GM03348 (cell line): Measurements from ENCODE around the gene ROPN1L.
A peak's percentile ranks its signal among the peaks of the same experiment; 100 is the strongest.
"Not testable (repeated sequence)": the region's sequence is repeated elsewhere in the genome, so short reads cannot be mapped to it uniquely, and the experiment has no call there.

Experiments
- DNase-seq: peaks from one replicate; pipeline ENCODE4 v3.0.0; 2012; ENCODE audit warnings: low spot score

Gene ROPN1L

DNA sequence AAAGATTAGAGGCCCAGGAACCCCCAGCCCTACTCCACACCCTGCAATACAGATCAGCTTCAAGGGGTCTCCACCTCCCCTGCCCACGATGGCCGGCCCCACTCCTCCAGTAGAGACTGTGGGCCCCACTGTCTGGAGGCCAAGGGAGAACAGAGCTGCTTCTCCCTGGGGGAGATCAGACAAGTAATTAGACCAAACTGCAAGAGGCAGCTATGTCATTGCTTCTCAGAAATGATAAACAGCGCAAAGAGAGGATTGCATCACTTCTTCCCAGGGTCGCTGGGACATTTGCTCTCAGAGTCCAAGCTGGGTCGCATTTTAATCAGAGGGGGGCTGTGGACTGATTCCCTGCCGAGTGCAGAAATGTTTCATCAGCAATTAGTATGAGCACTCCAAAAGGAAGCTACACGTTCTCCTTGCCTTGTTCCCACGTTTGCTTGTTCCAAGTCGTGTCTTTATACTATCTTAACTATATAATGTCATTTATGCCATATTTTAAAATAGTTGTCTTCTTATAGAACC, 59.9 kb downstream of the ROPN1L start:
- DNase-seq, result no peak

GRCh38 chr5:10502130-10502529, 60.5 kb downstream of the ROPN1L start:
- DNase-seq, result no peak

GRCh38 chr5:10502578-10502977, 60.9 kb downstream of the ROPN1L start:
- DNase-seq, result no peak

DNA sequence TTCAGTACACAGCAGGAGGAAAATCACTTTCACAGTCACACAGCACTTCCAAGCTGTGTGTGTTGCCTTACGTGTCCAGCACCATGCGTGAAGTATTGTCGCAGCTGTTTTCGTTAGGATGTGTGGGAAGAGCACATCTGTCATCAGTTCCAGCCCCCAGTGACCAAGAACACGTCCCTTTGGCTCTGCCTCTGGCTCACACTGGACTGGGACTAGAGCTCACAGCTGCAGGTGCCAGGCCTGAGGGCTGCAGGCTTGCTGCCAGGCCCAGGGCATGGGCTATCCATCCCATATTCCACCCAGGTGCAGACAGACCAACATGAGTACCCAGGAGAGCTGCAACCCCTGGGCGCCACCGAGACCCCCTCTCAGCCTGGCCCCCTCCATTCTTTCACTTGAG, 61.6 kb downstream of the ROPN1L start:
- no peak for DNase-seq

DNA sequence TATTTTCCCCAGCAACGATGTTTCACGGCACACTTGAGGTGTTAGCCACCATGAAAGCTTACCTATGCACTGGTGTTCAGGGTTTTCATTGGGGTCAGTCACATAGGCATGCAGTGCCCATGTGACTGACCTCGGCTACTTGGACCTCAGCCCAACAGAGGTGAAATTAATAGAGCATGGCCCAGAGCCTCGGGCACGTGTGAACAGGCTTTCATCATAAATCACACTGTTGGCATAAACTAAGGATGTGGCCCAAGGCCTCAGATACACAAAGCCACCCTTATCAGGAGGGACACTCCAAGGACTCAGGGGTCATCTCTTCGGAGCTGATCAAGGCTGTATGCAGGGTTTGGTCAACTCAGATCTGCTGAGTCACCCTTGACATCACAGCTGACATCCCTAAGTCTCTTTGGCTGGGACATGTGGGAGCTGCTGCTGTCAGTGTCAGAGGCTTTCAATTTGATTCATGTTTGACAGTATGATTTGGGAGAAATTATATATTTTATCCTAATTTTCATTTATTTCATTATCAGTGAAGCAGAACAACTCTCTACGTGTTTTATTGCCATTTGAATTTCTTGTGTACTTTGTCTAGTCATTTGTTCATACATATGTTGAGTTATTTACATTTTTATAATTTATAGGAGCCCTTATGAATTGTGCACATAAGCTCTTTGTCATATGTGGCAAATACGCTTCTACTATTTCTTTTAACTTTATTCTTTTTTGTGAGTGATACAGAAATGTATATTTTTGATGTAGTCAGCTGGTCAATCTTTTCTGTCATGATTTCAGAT, 62.5 kb downstream of the ROPN1L start:
- no peak for DNase-seq

DNA sequence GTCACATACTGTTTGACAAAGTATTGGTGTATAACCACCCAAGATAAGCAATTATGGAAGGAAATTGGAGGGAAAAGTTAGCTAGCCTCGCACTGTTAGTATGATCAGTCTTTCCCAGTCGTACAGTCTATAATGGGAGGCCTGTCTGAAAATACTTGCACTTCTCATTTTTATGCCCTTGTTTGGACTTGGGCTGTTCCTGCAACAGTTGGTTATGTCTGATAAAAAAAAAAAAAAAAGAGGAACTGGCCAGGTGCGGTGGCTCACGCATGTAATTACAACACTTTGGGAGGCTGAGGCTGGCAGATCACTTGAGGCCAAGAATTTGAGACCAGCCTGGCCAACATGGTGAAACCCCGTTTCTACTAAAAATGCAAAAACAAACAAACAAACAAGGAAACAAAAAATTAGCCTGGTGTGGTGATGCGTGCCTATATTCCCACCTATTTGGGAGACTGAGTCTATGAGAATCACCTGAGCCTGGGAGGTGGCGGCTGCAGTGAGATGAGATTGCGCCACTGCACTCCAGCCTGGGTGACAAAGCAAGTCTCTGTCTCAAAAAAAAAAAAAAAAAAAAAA, 63.9 kb downstream of the ROPN1L start:
- no peak for DNase-seq

DNA sequence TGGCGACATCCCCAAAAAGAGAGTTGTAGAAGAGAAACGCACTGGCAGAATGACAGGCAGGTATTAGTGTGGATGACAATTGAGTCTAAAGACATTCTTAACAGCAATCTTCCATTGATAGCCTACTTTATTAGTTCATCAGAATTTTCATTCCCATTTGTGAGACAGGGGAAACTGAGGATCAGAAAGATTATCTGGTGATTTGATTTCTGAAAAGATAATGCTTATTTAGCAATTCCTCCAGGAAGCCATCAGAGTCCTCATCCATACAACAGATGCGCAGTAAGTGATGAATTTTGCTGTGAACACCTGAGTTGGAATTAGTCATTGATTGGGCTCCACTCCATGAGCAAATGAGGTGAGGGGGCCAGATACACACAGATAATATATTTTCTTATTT, 64.9 kb downstream of the ROPN1L start:
- DNase-seq, result no peak

DNA sequence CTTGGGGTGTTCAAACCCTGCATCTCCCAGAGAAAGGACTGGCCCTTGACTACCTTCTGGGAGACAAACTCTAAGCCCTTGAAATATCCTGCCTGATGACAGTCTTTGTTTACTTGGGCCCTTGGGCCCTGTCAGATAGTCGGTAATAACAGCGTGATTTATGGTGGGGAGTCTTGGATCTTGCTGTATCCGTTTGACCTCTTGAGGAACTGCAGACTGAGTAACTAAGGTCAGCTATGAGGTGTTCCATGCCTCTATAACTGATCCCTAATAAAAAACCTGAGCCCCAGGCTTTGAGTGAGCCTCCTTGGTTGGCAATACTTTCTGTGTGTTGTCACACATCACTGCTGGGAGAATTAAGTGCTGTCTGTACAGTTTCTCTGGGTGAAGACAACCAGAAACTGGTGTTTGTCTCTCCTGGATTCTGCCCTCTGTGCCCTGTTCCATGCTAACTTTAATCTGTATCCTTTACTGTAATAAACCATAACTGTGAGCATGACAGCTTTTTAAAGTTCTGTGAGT, 66.0 kb downstream of the ROPN1L start:
- DNase-seq, result no peak

GRCh38 chr5:10509575-10509974, 67.9 kb downstream of the ROPN1L start:
- DNase-seq, result no peak

DNA sequence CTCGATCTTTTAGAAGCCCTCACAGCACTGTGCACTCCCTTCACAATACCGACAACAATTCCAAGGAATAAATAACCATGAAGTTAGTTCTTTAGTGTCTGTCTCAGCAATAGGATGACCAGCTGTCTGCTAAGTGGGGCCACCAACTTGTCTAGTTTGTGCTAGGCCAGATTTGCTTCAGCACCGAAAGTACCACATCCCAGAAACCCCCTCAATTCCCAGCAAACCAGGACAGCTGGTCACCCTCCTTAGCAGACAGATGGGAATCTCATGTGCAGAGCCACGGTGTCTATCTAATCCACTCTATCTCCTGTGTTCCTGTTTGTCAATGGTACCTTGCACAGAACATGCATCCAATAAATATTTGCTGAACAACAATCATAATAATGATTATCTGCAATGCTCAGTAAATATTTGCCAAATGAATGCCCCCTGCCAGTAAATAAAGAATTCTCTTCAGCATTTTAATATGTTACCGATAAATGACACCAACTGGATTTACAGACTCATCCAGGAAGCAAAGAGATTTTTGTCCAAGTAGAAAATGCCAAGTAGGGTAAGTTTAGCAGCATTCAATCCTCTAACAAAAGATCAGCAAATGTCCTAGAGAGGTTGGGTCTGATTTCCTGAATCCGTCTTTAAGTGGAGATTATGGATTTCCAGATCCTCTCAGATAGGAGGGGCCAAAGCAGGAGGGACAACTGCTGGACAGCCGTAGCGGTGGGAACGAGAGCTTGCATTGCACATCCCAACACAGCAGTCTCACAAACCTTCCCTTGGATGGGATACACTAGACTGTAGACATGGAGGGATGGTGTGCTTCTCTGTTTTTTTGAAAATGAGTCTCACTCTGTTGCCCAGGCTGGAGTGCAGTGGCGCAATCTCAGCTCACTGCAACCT, 70.3 kb downstream of the ROPN1L start:
- no peak for DNase-seq

DNA sequence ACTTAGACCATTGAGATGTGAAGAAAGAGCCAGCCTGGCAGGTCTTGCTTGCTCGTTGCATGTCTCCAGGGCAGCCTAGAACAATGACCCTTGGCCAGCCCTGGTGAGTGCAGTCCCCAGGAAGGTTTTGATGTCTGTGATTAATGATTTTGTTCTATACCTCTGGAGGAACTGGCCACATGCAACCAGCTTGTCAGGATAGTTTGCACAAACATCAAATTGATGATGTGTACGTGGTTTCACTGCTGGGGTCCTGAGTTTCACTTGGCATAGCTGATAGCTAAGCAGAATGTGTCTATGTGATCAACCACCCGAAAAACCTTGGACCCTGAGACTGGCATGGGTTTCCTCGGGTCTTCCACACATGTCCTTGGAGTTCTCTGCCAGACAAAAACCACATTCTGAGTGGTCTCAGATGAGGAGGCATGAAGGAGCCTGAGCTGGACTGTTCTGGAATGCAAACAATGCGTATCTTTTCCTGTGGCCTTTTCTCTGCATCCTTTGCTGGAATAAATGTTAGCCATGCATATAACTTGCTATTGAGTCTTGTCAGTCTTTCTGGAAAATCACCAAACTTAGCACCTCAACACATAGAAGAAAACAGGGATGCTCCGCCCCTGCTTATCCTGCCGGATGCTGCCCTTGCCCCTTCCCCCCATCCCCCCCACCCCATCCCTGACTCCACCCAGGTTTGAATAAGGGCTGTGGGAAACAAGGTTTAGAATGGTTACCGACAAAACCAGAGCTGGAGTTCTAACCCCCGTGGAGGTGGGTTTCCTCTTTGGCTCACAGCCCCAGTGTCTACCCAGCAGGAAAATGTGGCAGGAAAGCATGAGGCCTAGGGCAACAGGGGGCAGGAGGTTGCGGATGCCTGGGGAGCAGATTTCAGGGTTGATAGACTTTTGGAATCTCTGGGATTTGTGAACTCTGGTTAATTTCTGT, 72.1 kb downstream of the ROPN1L start:
- peak; percentile 84 for DNase-seq

DNA sequence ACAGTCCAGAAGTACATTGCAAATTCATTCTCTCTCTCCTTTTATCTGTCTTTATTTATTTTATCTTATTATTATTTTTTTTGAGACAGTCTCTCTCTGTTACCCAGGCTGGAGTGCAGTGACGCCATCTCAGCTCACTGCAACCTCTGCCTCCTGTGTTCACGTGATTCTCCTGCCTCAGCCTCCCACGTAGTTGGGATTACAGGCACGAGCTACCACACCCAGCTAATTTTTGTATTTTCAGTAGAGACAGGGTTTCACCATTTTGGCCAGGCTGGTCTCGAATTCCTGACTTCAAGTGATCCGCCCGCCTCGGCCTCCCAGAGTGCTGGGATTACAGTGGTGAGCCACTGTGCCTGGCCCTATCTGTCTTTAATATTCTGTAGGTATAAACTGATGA, 72.9 kb downstream of the ROPN1L start:
- not testable (repeated sequence) for DNase-seq
